Breast epithelium (tissue), 4 donors: ENCODE measurements around the gene TBL3. TPM values are rescaled to one million over a fixed set of nuclear protein-coding genes. Genes with fewer than 3 reads are reported as not detected.

Source experiments
- DNase-seq, 2 donors: peaks; one replicate each; pipeline ENCODE4 v3.0.0-alpha.2; 2019; ENCODE audit warnings: low spot score in 2 of 2
- H3K27ac ChIP-seq, 2 donors: fragments of 200-600 bp; sonication (generic) in 1 of 2; one replicate each; pipeline ENCODE4 v1.5.1; 2016 to 2019; ENCODE audit warnings: mild to moderate bottlenecking in 1 of 2
- H3K27me3 ChIP-seq, 2 donors: fragments of 200-600 bp; sonication (generic) in 1 of 2; one replicate each; pipeline versions ENCODE4 v1.5.1 to v1.6.0; 2017 to 2019; ENCODE audit warnings: control low read depth in 1 of 2, mild to moderate bottlenecking in 1 of 2
- H3K36me3 ChIP-seq: fragments of 200-600 bp; one replicate; pipeline ENCODE4 v1.5.1; 2019
- H3K4me1 ChIP-seq, 2 donors: fragments of 200-600 bp; sonication (generic); one replicate each; pipeline ENCODE4 v1.5.1; 2016 to 2019; ENCODE audit warnings: control low read depth in 1 of 2
- H3K4me3 ChIP-seq, 3 donors: fragments of 200-600 bp; sonication (generic); 1 replicate in 2 of 3; 2 replicates in 1 of 3; pipeline ENCODE4 v1.5.1; 2016 to 2019; ENCODE audit warnings: mild to moderate bottlenecking in 3 of 3, moderate library complexity in 2 of 3
- H3K9me3 ChIP-seq, 2 donors: fragments of 200-600 bp; sonication (generic) in 1 of 2; one replicate each; pipeline ENCODE4 v1.5.1; 2016 to 2019; ENCODE audit warnings: control low read depth in 1 of 2
- CTCF ChIP-seq, 3 donors: fragments of 450-650 bp; IDR thresholded peaks; one replicate each; pipeline ENCODE4 v1.5.1; 2016 to 2017; ENCODE audit warnings: antibody characterized with exemption in 3 of 3, mild to moderate bottlenecking in 3 of 3, moderate library complexity in 3 of 3
- POLR2A ChIP-seq: fragments of 450-650 bp; IDR thresholded peaks from one replicate; pipeline ENCODE4 v1.6.1; 2016; ENCODE audit warnings: antibody characterized with exemption, mild to moderate bottlenecking, moderate library complexity
- POLR2AphosphoS5 ChIP-seq, 3 donors: sonication (generic); formaldehyde crosslinking; IDR thresholded peaks; one replicate each; pipeline ENCODE4 v1.6.1; 2017; ENCODE audit warnings: antibody characterized with exemption in 3 of 3
- intact Hi-C: fragments of 100-400 bp; cut with DNase I; formaldehyde crosslinking; loops from one replicate; pipeline ENCODE4 v1.15.1; 2023; ENCODE audit warnings: low total_unique reads
- total RNA-seq, 3 donors: library from RNA; depleted of rRNA; stranded (reverse); fragments of >200 nt; gene quantifications; one replicate each; pipeline ENCODE4 v1.1.0, GENCODE V29; 2016

Gene TBL3
- total RNA-seq, 3 donors from 2014 or later: 32.9 to 42.3 (median 33.1) TPM

- Histone ChIP-seq H3K27me3 (peaks cover 5 to 25% of the 10 kb centered on the region in 2 donors), H3K27ac (no peak overlapping the region), H3K36me3 (no peaks in the 10 kb centered on the region), H3K9me3 (no peaks in the 10 kb centered on the region), H3K4me1 (peaks cover 4 to 20% of the 10 kb centered on the region in 2 donors), H3K4me3 (peak overlapping the region in 2 of 3 donors; percentile 39 to 67)
- DNase-seq: no peak
- no peak for TF ChIP-seq POLR2AphosphoS5 (IDR thresholded peaks at IDR 0.05)
- TF ChIP-seq POLR2A: no peak
- no peak for TF ChIP-seq CTCF (IDR thresholded peaks at IDR 0.05)
- intact Hi-C loops: no loop called here
Measured at GRCh38 chr16:1990101-1990350, 18.2 kb downstream of the TBL3 start.

- intact Hi-C loops: no loop called here
- Histone ChIP-seq H3K4me3 (peak overlapping the region in 2 of 3 donors; percentile 39 to 67), H3K27ac (no peak overlapping the region)
Measured at GRCh38 chr16:1990351-1991134, 18.7 kb downstream of the TBL3 start.

GRCh38 chr16:1991135-1991551 is 19.3 kb downstream of the TBL3 start:
- intact Hi-C loops: no loop called here
- Histone ChIP-seq H3K27ac (no peak overlapping the region), H3K9me3 (no peaks in the 10 kb centered on the region), H3K27me3 (peaks cover 5 to 25% of the 10 kb centered on the region in 2 donors), H3K36me3 (no peaks in the 10 kb centered on the region), H3K4me3 (peak overlapping the region in 2 of 3 donors; percentile 48 to 67), H3K4me1 (peaks cover 0 to 15% of the 10 kb centered on the region in 2 donors)
- TF ChIP-seq CTCF (IDR thresholded peaks at IDR 0.05) (no peak), POLR2A (no peak), POLR2AphosphoS5 (IDR thresholded peaks at IDR 0.05) (no peak)
- DNase-seq: no peak

More at GRCh38 chr16:1990351-1991134, 18.7 kb downstream of the TBL3 start:
- Histone ChIP-seq H3K4me1 (peaks cover 0 to 15% of the 10 kb centered on the region in 2 donors), H3K9me3 (no peaks in the 10 kb centered on the region), H3K36me3 (no peaks in the 10 kb centered on the region), H3K27me3 (peaks cover 5 to 25% of the 10 kb centered on the region in 2 donors)
- no peak for DNase-seq
- no peak for TF ChIP-seq POLR2AphosphoS5 (IDR thresholded peaks at IDR 0.05)
- TF ChIP-seq CTCF (IDR thresholded peaks at IDR 0.05): no peak
- no peak for TF ChIP-seq POLR2A

GRCh38 chr16:1991588-1991947 is 19.7 kb downstream of the TBL3 start:
- intact Hi-C loops: no loop called here
- no peaks in the 10 kb centered on the region for H3K36me3 ChIP-seq
- peak overlapping the region in 1 of 2 donors; percentile 29 for H3K27ac ChIP-seq
- peaks cover 0 to 15% of the 10 kb centered on the region in 2 donors for H3K4me1 ChIP-seq
- H3K9me3 ChIP-seq: no peaks in the 10 kb centered on the region
- TF ChIP-seq POLR2AphosphoS5 (IDR thresholded peaks at IDR 0.05) (no peak), CTCF (IDR thresholded peaks at IDR 0.05) (no peak), POLR2A (no peak)
- H3K27me3 ChIP-seq: peaks cover 5 to 25% of the 10 kb centered on the region in 2 donors
- no peak for DNase-seq
- peak overlapping the region; percentile 30 to 67 (median 48) for H3K4me3 ChIP-seq

- intact Hi-C loops: no loop called here
- Histone ChIP-seq H3K9me3 (no peaks in the 10 kb centered on the region), H3K4me3 (peak overlapping the region; percentile 30 to 67 (median 48)), H3K36me3 (no peaks in the 10 kb centered on the region), H3K27ac (peak overlapping the region; percentile 15 to 31), H3K4me1 (peaks cover 0 to 15% of the 10 kb centered on the region in 2 donors), H3K27me3 (peaks cover 5 to 25% of the 10 kb centered on the region in 2 donors)
- TF ChIP-seq POLR2AphosphoS5 (IDR thresholded peaks at IDR 0.05): no peak
- TF ChIP-seq CTCF (IDR thresholded peaks at IDR 0.05): no peak
- TF ChIP-seq POLR2A: no peak
- DNase-seq: peak; percentile 87 to 92
Measured at GRCh38 chr16:1991948-1992703, 20.3 kb downstream of the TBL3 start.
